GOT3 (cell line): ENCODE measurements around the gene PFDN1.
A peak's percentile ranks its signal among the peaks of the same experiment; 100 is the strongest.
"Not testable (repeated sequence)": the region's sequence is repeated elsewhere in the genome, so short reads cannot be mapped to it uniquely, and the experiment has no call there.

Experiments
- DNase-seq: peaks from one replicate; lab custom pipeline; 2025; ENCODE audit warnings: mixed read lengths; lab: John Stamatoyannopoulos, UW

The PFDN1 gene

GRCh38 chr5:140302786-140303639 lies at the start of gene PFDN1:
TSS of gene PFDN1 (minus strand) at chr5:140303101. CDS start at chr5:140303073, 28 bp downstream.
- peak; percentile 86 for DNase-seq

GRCh38 chr5:140351609-140352334 lies 48.9 kb upstream of the PFDN1 start:
- DNase-seq: peak; percentile 14

- no peak for DNase-seq
These were observed 46.3 kb upstream of the PFDN1 start for GRCh38 chr5:140349244-140349643.

- DNase-seq: no peak
These were observed 45.2 kb upstream of the PFDN1 start for GRCh38 chr5:140348104-140348503.

GRCh38 chr5:140347360-140347759 lies 44.5 kb upstream of the PFDN1 start:
- DNase-seq: no peak

GRCh38 chr5:140346348-140347221 lies 43.7 kb upstream of the PFDN1 start, which contains the start of gene HBEGF:
TSS of gene HBEGF (minus strand) at chr5:140346603. CDS start at chr5:140346328, 275 bp downstream.
- peak; percentile 55 for DNase-seq

GRCh38 chr5:140345919-140346347 lies 43.0 kb upstream of the PFDN1 start:
- peak; percentile 55 for DNase-seq

GRCh38 chr5:140344683-140345423 lies 42.0 kb upstream of the PFDN1 start:
- no peak for DNase-seq

- not testable (repeated sequence) for DNase-seq
These were observed 40.9 kb upstream of the PFDN1 start for GRCh38 chr5:140343849-140344248.

- DNase-seq: no peak
These were observed 40.0 kb upstream of the PFDN1 start for GRCh38 chr5:140342896-140343295.

GRCh38 chr5:140342287-140342686 lies 39.4 kb upstream of the PFDN1 start:
- DNase-seq: no peak

- no peak for DNase-seq
These were observed 38.7 kb upstream of the PFDN1 start for GRCh38 chr5:140341591-140341990.

- no peak for DNase-seq
These were observed 37.8 kb upstream of the PFDN1 start for GRCh38 chr5:140340605-140341121.

GRCh38 chr5:140339636-140340035 lies 36.7 kb upstream of the PFDN1 start:
- DNase-seq: no peak

- no peak for DNase-seq
These were observed 36.0 kb upstream of the PFDN1 start for GRCh38 chr5:140338908-140339307.

GRCh38 chr5:140338336-140338735 lies 35.4 kb upstream of the PFDN1 start:
- DNase-seq: no peak

- no peak for DNase-seq
These were observed 35.0 kb upstream of the PFDN1 start for GRCh38 chr5:140337880-140338279.

GRCh38 chr5:140336388-140336787 lies 33.5 kb upstream of the PFDN1 start:
- DNase-seq: no peak

GRCh38 chr5:140331638-140332037 lies 28.7 kb upstream of the PFDN1 start:
- no peak for DNase-seq

- no peak for DNase-seq
These were observed 27.0 kb upstream of the PFDN1 start for GRCh38 chr5:140329739-140330481.
